ENCODE measurements around the gene ZNF451. TPM values are rescaled to one million over a fixed set of nuclear protein-coding genes. Genes with fewer than 3 reads are reported as not detected.

The ZNF451 gene
- total RNA-seq, 1 donor from 2014 or later = 71.9 TPM

GRCh38 chr6:57094689-57095088 is 4.7 kb downstream of the ZNF451 start:
- ATAC-seq (ENCODE audit: low read depth) (no peak), DNase-seq (no peak)
- Mint-ChIP-seq H3K27me3 (no peaks in the 10 kb centered on the region), H3K36me3 (ENCODE audit: low read depth) (peaks cover 51% of the 10 kb centered on the region), H3K27ac (no peak overlapping the region), H3K4me1 (peaks cover 35% of the 10 kb centered on the region), H3K4me3 (no peak overlapping the region), H3K9me3 (no peaks in the 10 kb centered on the region)
- no peak for TF ChIP-seq CTCF (IDR thresholded peaks at IDR 0.05)
- intact Hi-C loops (cut with micrococcal nuclease) = no loop called here
- CTCF ChIA-PET = no interaction called here
- POLR2A ChIA-PET = no interaction called here

- intact Hi-C loops (cut with micrococcal nuclease) = no loop called here
- peaks cover 68% of the 10 kb centered on the region for H3K36me3 Mint-ChIP-seq (ENCODE audit: low read depth)
- H3K4me1 Mint-ChIP-seq = peaks cover 19% of the 10 kb centered on the region
- ChIA-PET POLR2A (no interaction called here), CTCF (no interaction called here)
- ATAC-seq (ENCODE audit: low read depth) (no peak), DNase-seq (no peak)
- H3K27ac Mint-ChIP-seq = no peak overlapping the region
- H3K27me3 Mint-ChIP-seq = no peaks in the 10 kb centered on the region
- TF ChIP-seq CTCF (IDR thresholded peaks at IDR 0.05) = no peak
- H3K9me3 Mint-ChIP-seq = no peaks in the 10 kb centered on the region
- no peak overlapping the region for H3K4me3 Mint-ChIP-seq
These were observed 7.6 kb downstream of the ZNF451 start for GRCh38 chr6:57097596-57097995.

GRCh38 chr6:57102976-57103375 is 13.0 kb downstream of the ZNF451 start:
- no peak for TF ChIP-seq CTCF (IDR thresholded peaks at IDR 0.05)
- no peak overlapping the region for H3K27ac Mint-ChIP-seq
- peaks cover 66% of the 10 kb centered on the region for H3K36me3 Mint-ChIP-seq (ENCODE audit: low read depth)
- ChIA-PET POLR2A (no interaction called here), CTCF (no interaction called here)
- no peak overlapping the region for H3K4me3 Mint-ChIP-seq
- no peaks in the 10 kb centered on the region for H3K27me3 Mint-ChIP-seq
- no peaks in the 10 kb centered on the region for H3K9me3 Mint-ChIP-seq
- DNase-seq (no peak), ATAC-seq (ENCODE audit: low read depth) (no peak)
- peaks cover 18% of the 10 kb centered on the region for H3K4me1 Mint-ChIP-seq
- intact Hi-C loops (cut with micrococcal nuclease) = loop anchor here (10.0 kb wide), 1 partner anchor 198 kb away; no protein-coding TSS in a partner anchor

GRCh38 chr6:57104336-57104735 is 14.3 kb downstream of the ZNF451 start:
- Mint-ChIP-seq H3K4me3 (no peak overlapping the region), H3K27ac (no peak overlapping the region), H3K36me3 (ENCODE audit: low read depth) (peaks cover 59% of the 10 kb centered on the region), H3K4me1 (peaks cover 30% of the 10 kb centered on the region), H3K9me3 (no peaks in the 10 kb centered on the region), H3K27me3 (no peaks in the 10 kb centered on the region)
- TF ChIP-seq CTCF (IDR thresholded peaks at IDR 0.05) = no peak
- ChIA-PET CTCF (no interaction called here), POLR2A (interaction anchor here (0.6 kb wide), 1 partner anchor 39 kb away, joined by 4 read pairs; no protein-coding TSS in a partner anchor)
- no peak for ATAC-seq (ENCODE audit: low read depth)
- intact Hi-C loops (cut with micrococcal nuclease) = loop anchor here (1.0 to 10.0 kb wide), 2 partner anchors 11 to 200 kb away; no protein-coding TSS in a partner anchor
- DNase-seq = no peak

GRCh38 chr6:57106990-57107389 is 17.0 kb downstream of the ZNF451 start:
- intact Hi-C loops (cut with micrococcal nuclease) = loop anchor here (5.0 to 10.0 kb wide), 3 partner anchors 65 to 202 kb away; partner anchors contain the start of genes BAG2 and RAB23
- H3K27ac Mint-ChIP-seq = no peak overlapping the region
- H3K4me3 Mint-ChIP-seq = no peak overlapping the region
- no peak for DNase-seq
- TF ChIP-seq CTCF (IDR thresholded peaks at IDR 0.05) = no peak
- H3K36me3 Mint-ChIP-seq (ENCODE audit: low read depth) = peaks cover 40% of the 10 kb centered on the region
- POLR2A ChIA-PET = no interaction called here
- H3K9me3 Mint-ChIP-seq = no peaks in the 10 kb centered on the region
- peaks cover 44% of the 10 kb centered on the region for H3K4me1 Mint-ChIP-seq
- CTCF ChIA-PET = no interaction called here
- H3K27me3 Mint-ChIP-seq = no peaks in the 10 kb centered on the region
- no peak for ATAC-seq (ENCODE audit: low read depth)

All from activated B cell treated with CpG ODN at 0.5 μM for 24 hours (primary cell).